Measurements from ENCODE around the gene CCDC187.

Gene CCDC187

DNA sequence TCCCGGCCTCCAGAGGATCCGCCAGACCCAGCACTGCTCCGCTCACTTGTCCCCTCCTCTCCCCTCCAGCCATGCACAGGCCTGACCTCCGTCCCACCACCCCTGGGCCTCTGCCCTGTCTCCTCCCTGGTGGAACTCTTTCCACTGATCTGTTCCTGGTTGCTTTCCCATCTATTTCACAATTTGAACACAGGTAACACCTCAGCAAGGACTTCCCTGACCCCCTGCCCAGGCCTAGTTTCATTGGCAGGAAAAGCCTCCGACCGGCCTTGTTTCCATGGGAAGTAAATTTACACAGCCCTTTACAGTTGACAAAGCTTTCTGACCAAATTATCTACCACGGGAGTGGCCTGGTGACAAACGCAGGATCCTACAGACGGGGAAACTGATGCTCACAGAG lies 73.1 kb downstream of the CCDC187 start:
- Mint-ChIP-seq H3K9me3 (no peaks in the 10 kb centered on the region), H3K27ac (no peak overlapping the region), H3K4me3 (no peak overlapping the region), H3K27me3 (peaks cover 3% of the 10 kb centered on the region), H3K4me1 (ENCODE audit: low read depth) (peaks cover 46% of the 10 kb centered on the region), H3K36me3 (ENCODE audit: low read depth) (peaks cover 12% of the 10 kb centered on the region)
- intact Hi-C loops (cut with micrococcal nuclease) = no loop called here

DNA sequence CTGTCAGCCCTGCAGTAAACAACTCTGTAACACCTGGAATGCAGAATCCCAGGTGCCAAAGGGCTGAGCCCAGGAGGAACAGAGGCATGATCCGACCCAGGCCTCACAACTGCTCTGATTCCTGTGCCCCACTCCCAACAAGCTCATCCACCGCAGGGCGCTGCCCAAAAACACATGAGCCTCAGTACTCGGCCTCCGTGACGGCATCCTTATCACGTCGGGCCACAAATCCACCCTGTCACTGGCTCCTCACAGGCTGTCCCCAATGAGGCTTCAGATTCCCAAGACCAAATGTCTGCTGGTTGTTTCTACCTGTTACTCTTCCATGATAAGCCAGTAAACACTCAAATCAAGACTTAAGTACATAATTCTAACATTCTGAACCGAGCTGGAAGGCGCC lies 73.5 kb downstream of the CCDC187 start:
- Mint-ChIP-seq H3K4me3 (no peak overlapping the region), H3K27ac (no peak overlapping the region), H3K4me1 (ENCODE audit: low read depth) (peaks cover 47% of the 10 kb centered on the region), H3K36me3 (ENCODE audit: low read depth) (peaks cover 10% of the 10 kb centered on the region), H3K27me3 (peaks cover 3% of the 10 kb centered on the region), H3K9me3 (no peaks in the 10 kb centered on the region)
- intact Hi-C loops (cut with micrococcal nuclease) = no loop called here

DNA sequence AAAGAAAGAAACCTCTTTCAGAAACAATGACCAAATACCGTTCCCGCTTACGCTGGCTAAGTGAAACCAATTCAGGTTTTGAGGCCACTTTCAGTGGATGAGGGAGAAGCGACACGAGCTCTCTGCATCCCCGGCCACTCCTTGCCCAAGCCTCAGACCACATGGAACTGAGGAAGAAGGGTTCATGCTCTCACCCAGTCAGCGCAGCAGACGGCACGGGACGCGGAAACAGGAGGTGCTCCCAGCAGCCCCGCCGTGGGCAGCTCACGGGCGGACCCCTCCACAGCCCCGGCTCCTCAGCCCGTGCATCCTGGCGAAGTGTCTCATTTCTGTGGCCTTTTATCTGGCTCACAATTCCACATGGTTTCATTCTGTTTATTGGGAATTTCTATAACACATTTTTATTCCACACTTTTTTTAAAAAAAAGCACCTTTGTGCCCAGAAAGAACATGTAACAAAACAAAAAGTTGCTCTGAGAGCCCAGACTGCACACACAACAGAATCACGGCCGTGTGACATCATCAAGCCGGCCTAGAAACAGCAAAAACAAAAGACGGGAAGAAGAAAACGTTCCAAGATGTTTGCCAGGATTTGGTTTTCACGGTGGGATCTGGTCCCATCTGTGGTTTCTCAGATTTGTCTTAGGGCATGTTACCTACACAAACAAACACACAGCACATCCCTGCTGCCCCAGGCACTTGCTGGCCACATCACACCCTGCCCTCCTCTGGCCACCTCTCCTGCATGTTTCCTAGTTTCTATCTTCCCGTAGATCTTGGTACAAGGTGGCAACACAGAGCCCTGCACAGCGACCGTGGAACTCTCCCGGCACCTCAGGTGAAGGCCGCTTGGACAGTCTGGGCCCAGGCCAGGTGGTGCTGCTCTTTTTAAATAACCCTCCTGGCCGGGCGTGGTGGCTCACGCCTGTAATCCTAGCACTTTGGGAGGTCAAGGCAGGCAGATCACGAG lies 74.5 kb downstream of the CCDC187 start:
- intact Hi-C loops (cut with micrococcal nuclease) = no loop called here
- no peaks in the 10 kb centered on the region for H3K9me3 Mint-ChIP-seq
- peaks cover 7% of the 10 kb centered on the region for H3K36me3 Mint-ChIP-seq (ENCODE audit: low read depth)
- no peak overlapping the region for H3K4me3 Mint-ChIP-seq
- peaks cover 3% of the 10 kb centered on the region for H3K27me3 Mint-ChIP-seq
- H3K4me1 Mint-ChIP-seq (ENCODE audit: low read depth) = peaks cover 41% of the 10 kb centered on the region
- H3K27ac Mint-ChIP-seq = no peak overlapping the region

DNA sequence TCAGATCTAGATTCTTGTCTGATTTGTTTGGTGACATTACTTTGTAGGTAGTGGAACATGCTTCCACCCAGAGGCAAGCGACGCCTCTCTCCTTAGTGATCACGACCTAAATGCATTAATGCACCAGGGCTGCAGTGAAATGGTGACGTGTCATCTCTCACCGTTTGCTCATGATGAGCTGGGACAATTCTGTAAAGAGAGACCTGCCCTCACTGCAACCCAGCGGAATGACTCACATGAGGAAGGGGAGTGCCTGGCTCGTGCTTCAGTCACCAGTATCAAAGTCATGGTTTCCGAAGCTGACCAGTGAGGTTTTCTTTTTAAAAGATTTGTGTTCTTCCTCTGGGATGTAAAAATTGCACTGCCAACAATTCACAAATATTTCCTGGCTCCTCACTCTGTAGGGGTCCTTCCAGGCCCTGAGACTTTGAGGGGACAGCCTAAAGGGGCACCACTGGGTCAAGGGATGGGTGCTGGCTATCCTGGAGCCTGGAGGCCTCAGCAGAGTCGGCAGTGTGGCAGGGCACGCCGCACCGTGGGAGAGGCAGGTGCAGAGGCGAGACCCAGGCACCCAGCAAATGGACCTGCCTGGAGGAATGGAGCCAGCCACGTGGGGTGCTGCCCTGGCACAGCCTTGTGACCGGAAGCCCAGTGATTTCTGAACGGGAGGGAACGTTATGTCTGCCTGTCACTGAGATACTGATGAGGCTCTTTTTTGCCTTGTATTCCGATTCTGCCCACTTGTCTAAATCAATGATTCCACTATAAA lies 75.6 kb downstream of the CCDC187 start:
- Mint-ChIP-seq H3K4me3 (no peak overlapping the region), H3K36me3 (ENCODE audit: low read depth) (peaks cover 18% of the 10 kb centered on the region), H3K4me1 (ENCODE audit: low read depth) (peaks cover 30% of the 10 kb centered on the region), H3K27ac (peak overlapping the region; percentile 50), H3K27me3 (peaks cover 1% of the 10 kb centered on the region), H3K9me3 (no peaks in the 10 kb centered on the region)
- intact Hi-C loops (cut with micrococcal nuclease) = no loop called here

DNA sequence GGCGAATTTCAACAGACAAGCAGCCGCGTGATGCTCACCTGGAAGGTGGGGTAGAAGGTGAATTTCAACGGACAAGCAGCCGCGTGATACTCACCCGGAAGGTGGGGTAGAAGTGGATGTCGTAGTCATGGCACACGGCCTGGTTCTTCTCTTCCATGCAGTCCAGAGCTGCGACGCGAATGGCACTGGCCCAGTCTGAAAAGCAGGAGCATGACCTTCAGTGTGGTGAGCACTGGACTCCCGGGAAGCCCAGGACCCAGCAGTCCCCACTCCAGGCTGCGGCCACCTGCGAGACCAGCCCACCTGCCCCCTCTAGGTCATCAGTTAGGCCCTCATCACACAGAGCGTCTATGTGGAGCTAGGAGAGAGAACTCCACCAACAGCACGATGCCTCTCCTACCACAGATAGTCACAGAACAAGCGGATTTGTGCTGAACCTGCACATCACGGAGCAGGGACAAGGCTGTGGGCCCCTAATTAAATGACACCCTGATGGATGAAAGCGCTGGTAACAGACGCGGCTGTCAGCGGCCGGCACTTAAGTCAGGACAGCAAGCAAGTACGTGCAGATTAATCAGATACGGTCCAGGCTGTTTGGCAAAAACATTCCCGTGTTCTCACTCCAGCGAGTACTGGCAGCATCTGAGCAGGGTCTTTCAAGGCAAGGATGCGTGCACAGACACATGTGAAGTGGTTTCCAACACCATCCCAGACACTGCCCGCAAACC lies 77.0 kb downstream of the CCDC187 start:
- no peak overlapping the region for H3K4me3 Mint-ChIP-seq
- intact Hi-C loops (cut with micrococcal nuclease) = no loop called here
- no peaks in the 10 kb centered on the region for H3K9me3 Mint-ChIP-seq
- no peak overlapping the region for H3K27ac Mint-ChIP-seq
- peaks cover 32% of the 10 kb centered on the region for H3K36me3 Mint-ChIP-seq (ENCODE audit: low read depth)
- no peaks in the 10 kb centered on the region for H3K27me3 Mint-ChIP-seq
- peaks cover 15% of the 10 kb centered on the region for H3K4me1 Mint-ChIP-seq (ENCODE audit: low read depth)

DNA sequence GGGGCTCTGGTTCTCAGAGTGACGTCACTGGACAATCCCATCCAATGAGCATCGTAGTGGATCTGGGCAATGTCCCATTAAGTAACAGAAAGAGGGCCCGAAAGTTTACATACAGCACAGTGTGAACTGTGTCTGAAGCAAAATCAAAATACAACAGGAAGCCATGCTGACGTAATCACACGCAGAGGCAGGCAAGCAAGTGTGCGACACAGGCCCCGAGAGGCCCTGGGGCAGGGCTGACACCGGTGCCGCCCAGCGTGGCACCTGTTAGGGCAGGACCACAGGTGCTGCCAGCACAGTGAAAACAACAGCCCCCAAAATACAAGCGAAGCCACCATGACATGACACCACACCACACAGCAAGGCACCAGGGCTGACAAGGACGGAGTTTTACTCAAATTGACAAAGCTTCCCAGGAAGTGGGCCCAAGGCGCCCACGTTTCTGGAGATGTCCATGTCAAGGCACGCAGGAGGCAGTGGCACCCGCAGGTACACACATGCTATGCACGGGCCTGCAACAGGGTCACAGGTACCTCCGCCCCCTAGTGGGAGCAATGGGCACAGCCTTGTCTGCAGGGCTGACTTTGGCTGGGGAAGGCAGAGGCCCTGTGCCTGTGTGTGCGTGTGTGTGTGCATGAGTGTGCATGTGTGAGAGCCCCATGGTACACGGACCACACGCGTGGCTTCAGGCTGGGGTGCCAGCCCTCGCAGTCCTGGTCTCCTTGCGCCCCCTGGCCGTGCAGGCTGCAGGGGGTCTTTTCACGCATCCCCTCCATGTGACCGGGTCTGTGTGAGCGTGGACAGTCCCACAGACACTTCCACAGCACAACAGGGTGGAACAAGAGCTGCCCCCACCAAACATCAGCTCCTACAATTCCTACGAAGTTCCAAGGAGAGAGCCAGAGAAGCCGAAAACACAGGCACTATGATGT lies 77.9 kb downstream of the CCDC187 start:
- no peaks in the 10 kb centered on the region for H3K27me3 Mint-ChIP-seq
- intact Hi-C loops (cut with micrococcal nuclease) = no loop called here
- H3K9me3 Mint-ChIP-seq = no peaks in the 10 kb centered on the region
- peaks cover 40% of the 10 kb centered on the region for H3K36me3 Mint-ChIP-seq (ENCODE audit: low read depth)
- H3K4me3 Mint-ChIP-seq = no peak overlapping the region
- H3K27ac Mint-ChIP-seq = no peak overlapping the region
- peaks cover 14% of the 10 kb centered on the region for H3K4me1 Mint-ChIP-seq (ENCODE audit: low read depth)

DNA sequence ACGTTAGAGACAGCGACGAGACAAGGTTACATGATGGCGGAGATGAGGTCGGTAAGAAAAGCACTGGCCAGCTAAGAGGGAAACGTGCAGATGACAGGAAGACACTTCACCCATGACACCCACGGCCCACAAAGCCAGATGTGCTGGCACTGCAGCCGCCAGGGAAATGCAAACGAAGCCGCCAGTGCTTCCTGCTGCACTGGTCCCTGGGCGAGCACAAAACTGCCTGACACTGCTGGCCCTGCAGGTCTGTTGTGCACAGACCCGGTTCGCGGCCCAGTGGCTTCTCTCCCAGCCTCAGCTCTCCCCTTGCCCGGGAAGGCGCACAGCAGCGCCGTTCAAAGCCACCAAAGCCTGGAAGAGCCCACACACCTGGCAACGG lies 78.5 kb downstream of the CCDC187 start:
- Mint-ChIP-seq H3K9me3 (no peaks in the 10 kb centered on the region), H3K27ac (no peak overlapping the region), H3K27me3 (no peaks in the 10 kb centered on the region), H3K4me3 (no peak overlapping the region), H3K36me3 (ENCODE audit: low read depth) (peaks cover 47% of the 10 kb centered on the region), H3K4me1 (ENCODE audit: low read depth) (peaks cover 14% of the 10 kb centered on the region)
- intact Hi-C loops (cut with micrococcal nuclease) = no loop called here

DNA sequence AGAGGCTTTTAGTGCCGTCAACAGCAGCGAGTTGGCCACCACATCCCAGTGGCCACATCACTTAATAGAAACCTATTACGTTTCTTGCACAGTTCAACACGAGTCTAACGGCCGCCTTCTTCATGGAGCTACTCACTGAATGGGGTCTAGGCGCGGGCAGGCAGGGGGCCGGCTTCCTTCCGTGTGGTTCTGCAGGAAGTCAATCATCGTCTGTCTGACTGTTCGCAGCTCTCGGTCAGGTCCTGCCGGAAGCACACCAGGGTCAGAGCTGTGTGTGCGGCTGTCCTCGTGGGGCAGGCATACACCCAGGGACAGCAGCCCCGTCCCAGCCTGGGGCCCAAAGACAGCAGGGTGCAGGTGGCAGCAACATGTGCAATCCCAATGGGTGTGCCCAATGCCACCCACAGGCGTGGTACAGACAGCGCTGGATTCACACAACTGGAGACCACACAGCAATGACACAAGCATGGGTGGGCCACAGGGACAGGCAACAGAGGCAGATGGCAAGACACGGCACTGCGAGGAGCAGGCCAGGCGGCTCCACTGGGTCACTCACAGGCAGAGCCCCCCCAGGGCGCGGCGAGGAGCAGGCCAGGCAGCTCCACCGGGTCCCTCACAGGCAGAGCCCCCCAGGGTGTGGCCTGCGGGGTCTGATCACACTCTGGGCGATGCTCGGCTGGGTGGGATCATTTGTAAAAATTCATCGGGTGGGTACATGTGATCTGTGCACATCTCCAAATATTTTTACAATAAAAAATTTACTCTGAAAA lies 79.8 kb downstream of the CCDC187 start:
- Mint-ChIP-seq H3K9me3 (no peaks in the 10 kb centered on the region), H3K36me3 (ENCODE audit: low read depth) (peaks cover 55% of the 10 kb centered on the region), H3K4me3 (no peak overlapping the region), H3K27ac (no peak overlapping the region), H3K27me3 (no peaks in the 10 kb centered on the region), H3K4me1 (ENCODE audit: low read depth) (peaks cover 14% of the 10 kb centered on the region)
- intact Hi-C loops (cut with micrococcal nuclease) = no loop called here

DNA sequence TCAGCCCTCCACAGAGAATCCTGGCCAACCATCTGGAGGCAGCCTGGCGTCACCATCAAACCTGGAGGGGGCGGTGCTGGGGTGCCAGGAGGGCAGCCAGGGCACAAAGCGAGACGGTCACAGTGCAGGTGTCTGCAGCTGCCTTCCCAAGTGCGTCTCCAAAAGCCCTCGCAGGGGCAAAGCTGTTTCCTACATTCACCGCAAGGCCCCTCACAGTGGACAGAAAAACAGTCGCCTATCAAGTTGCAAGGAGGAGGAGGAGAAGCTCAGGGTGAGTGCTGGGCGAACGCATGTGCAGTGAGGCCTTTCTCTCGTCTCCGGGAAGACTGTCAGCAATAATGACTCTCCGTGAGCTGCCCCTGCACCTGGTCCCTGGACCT lies 81.0 kb downstream of the CCDC187 start:
- Mint-ChIP-seq H3K36me3 (ENCODE audit: low read depth) (peaks cover 66% of the 10 kb centered on the region), H3K9me3 (no peaks in the 10 kb centered on the region), H3K4me3 (no peak overlapping the region), H3K27ac (no peak overlapping the region), H3K27me3 (no peaks in the 10 kb centered on the region), H3K4me1 (ENCODE audit: low read depth) (peaks cover 6% of the 10 kb centered on the region)
- intact Hi-C loops (cut with micrococcal nuclease) = no loop called here

DNA sequence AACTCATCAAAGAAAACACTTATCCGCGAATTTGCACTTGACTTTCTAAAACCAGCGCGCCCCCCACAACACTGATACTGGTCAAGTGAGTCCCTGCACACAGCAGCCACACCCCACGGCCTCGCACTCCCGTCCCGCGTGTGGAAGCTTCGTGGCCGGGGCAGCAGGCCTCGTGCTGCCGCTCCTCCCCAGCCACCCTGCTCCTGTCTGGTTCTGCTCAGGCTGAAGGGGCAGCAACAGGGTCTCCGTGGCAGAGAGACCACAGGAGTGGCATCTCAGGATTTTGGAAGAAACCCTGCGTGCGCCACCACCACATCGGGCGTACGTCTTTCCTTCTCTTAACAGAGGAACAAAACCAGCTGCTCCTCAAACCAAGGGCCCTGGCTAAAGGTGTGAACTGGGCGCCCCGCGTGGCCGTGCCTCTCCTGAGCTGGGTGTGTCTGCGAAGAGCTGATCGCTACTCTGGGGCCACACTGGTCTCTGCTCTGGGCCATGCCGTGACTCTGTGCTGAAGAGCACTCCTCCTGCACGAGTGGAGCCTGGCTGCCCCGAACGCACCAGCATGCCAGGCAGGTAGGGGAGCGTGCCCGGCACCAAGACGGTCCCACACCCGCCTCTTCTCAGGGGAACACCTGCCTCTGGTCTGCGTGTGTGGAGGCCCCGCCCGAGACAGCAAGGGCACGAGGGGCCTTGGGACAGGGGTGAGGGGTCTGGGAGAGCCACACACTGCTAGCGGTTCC lies 81.6 kb downstream of the CCDC187 start:
- Mint-ChIP-seq H3K27ac (no peak overlapping the region), H3K9me3 (no peaks in the 10 kb centered on the region), H3K4me1 (ENCODE audit: low read depth) (peaks cover 5% of the 10 kb centered on the region), H3K4me3 (no peak overlapping the region), H3K36me3 (ENCODE audit: low read depth) (peaks cover 68% of the 10 kb centered on the region), H3K27me3 (no peaks in the 10 kb centered on the region)
- intact Hi-C loops (cut with micrococcal nuclease) = no loop called here

DNA sequence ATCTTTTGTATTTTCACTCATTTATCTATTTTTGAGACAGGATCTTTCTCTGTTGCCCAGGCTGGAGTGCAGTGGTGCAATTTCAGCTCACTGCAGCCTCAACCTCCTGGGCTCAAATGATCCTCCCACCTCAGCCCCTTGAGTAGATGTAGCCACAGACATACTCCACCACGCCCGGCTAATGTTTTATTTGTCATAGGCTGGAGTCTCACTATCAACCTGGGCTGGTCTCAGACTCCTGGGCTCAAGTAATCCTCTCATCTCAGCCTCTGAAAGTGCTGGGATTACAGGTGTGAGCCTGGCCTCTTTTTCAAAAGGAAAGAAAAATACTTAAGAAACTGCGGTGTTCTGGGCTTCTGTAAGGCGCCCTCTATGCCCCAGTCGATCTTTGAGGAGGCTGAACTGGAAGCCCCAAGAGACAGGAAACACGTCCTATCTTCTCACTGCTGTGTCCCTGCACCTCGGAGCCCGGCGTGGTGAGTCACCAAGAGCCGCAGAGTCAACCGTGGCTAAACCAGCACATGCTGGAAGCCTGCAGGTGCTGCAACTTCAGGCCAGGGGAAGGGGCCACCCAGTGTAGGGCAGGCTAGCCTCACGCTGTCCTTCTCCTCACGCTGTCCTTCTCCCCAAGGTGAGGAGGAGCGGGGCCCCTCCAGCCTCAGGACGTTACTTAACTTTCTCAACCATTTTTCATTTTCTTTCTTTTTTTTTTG lies 83.7 kb downstream of the CCDC187 start:
- H3K4me3 Mint-ChIP-seq = no peak overlapping the region
- intact Hi-C loops (cut with micrococcal nuclease) = no loop called here
- no peaks in the 10 kb centered on the region for H3K9me3 Mint-ChIP-seq
- H3K27ac Mint-ChIP-seq = no peak overlapping the region
- H3K4me1 Mint-ChIP-seq (ENCODE audit: low read depth) = no peaks in the 10 kb centered on the region
- H3K27me3 Mint-ChIP-seq = no peaks in the 10 kb centered on the region
- H3K36me3 Mint-ChIP-seq (ENCODE audit: low read depth) = peaks cover 84% of the 10 kb centered on the region

DNA sequence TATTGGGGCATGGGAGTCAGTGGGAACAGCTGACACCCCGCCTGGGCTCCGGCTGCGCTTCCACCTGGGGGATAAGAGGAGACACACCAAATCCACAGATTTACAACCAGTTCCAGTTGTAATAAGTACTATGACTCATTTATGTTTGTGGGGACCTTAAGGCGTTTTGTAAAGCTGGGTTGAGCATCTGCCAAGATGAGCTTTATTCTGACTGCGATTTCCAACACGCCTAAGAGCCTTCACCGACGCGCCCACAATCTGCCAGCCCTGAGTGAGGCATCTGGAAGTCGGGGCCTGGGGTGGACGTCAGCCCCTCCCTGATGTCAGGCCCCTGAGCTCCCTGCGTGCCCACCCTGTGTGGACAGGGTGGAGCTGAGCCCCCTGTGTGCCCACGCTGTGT lies 84.6 kb downstream of the CCDC187 start:
- no peak overlapping the region for H3K4me3 Mint-ChIP-seq
- peaks cover 87% of the 10 kb centered on the region for H3K36me3 Mint-ChIP-seq (ENCODE audit: low read depth)
- no peaks in the 10 kb centered on the region for H3K4me1 Mint-ChIP-seq (ENCODE audit: low read depth)
- intact Hi-C loops (cut with micrococcal nuclease) = no loop called here
- no peaks in the 10 kb centered on the region for H3K27me3 Mint-ChIP-seq
- no peak overlapping the region for H3K27ac Mint-ChIP-seq
- no peaks in the 10 kb centered on the region for H3K9me3 Mint-ChIP-seq

Data from dendritic cell treated with granulocyte-macrophage colony-stimulating factor and Interleukin-4, amounts not matched to agents 40 ng/mL and 50 ng/mL, for 4 days (primary cell).